ENCODE measurements around the gene GRWD1.

DNA sequence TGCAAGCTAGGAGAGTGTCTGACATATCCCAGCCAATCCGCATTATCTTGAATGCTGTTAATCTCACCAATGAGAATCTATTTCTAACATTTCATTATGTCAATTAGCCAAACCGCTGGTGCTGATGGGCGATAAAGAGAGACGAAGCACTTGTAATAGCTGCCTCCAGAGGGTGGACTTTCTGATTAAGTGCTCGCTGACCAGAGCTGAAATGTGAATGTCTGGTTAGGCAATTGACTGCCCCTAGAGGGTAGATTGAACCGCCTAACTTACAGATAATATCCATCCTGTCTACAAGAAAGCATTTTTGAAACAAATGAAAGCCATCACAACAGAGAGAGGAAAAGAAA lies 552 bp upstream of the GRWD1 start:
- TF ChIP-seq, protein P1, sequence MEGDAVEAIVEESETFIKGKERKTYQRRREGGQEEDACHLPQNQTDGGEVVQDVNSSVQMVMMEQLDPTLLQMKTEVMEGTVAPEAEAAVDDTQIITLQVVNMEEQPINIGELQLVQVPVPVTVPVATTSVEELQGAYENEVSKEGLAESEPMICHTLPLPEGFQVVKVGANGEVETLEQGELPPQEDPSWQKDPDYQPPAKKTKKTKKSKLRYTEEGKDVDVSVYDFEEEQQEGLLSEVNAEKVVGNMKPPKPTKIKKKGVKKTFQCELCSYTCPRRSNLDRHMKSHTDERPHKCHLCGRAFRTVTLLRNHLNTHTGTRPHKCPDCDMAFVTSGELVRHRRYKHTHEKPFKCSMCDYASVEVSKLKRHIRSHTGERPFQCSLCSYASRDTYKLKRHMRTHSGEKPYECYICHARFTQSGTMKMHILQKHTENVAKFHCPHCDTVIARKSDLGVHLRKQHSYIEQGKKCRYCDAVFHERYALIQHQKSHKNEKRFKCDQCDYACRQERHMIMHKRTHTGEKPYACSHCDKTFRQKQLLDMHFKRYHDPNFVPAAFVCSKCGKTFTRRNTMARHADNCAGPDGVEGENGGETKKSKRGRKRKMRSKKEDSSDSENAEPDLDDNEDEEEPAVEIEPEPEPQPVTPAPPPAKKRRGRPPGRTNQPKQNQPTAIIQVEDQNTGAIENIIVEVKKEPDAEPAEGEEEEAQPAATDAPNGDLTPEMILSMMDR (IDR thresholded peaks at IDR 0.05; ENCODE audit: low read length): peak; percentile 55
- TF ChIP-seq EZH2 (IDR thresholded peaks at IDR 0.05; ENCODE audit: borderline replicate concordance, low read length): no peak
